CD4-positive, alpha-beta T cell treated with Interferon gamma for 1 hour (primary cell): ENCODE results near the gene CHD5.
"Not testable (repeated sequence)": the region's sequence is repeated elsewhere in the genome, so short reads cannot be mapped to it uniquely, and the experiment has no call there.

Experiments
- DNase-seq: peaks from one replicate; pipeline ENCODE4 v3.0.0-alpha.2; 2020

The CHD5 gene

DNA sequence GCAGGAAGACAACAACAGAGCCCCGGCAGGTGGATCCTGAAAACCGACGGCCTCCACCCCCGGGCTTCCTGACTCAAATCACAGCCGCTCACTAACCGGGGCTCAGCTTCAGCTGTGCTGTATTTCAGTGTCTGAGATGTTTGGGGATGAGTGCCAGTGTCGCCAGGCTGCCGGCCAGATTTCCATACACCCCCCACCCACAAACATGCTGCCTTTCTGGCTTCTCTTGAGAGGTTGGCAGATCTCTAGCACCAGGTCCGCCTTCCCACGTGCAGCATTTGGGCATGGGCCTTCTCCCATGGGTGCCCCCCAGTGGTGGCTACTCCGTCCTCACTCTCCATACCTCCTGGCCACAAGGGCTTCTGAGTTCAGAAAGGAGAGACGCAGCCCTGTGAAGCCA, 99.7 kb downstream of the CHD5 start:
- DNase-seq = no peak

DNA sequence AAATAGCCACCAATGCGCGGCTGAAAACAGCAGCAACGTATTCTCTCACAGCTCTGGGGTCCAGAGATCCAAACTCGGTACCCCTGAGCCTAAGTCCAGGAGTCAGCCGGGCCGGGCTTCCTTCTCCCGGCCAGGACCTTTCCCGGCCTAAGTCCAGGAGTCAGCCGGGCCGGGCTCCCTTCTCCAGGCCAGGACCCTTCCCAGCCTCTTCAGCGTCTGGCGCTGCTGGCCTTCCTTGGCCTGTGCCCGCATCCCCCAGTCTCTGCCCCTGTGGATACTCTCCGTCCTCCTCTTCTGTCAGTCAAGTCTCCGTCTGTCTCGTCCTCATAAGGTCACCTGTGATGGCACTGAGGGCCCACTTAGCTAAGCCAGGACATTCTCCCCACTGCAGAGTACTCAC, 102.2 kb downstream of the CHD5 start:
- DNase-seq = no peak

DNA sequence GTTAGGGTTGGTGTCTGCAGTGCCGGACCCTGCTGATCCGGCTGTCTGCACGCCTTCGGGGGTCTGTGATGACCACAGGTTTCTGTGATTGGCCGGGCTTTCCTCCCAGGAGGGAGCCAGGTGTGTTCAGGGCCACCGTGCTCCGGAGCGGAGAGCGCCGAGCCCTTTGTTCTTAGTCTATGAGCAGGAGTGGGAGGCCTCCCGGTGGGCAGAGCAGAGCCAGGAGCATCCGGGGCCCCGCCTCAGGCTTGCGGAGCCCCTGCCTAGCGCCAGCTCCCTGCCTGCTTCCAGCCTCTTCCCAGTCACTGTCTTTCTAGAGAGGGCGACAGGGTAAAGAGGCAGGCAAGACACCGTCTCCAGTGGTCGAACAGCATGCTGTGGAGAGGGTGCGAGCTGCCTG, 102.6 kb downstream of the CHD5 start:
- DNase-seq = no peak

DNA sequence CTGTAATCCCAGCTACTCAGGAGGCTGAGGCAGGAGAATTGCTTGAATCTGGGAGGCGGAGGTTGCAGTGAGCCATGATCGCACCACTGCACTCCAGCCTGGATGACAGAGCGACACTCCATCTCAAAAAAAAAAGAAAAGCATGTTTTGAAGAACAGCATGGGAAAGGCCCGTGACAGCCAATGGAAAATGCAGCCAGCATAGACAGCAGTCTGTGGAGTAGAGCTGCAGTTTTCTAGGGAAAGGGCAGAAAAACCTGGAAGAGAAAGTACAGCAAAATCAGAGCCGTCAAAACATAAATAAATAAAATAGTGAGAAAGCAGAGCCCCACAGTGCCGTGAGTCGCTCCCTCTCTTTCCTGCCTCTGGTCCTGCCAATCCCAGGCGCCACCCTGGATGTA, 103.1 kb downstream of the CHD5 start:
- DNase-seq = not testable (repeated sequence)

DNA sequence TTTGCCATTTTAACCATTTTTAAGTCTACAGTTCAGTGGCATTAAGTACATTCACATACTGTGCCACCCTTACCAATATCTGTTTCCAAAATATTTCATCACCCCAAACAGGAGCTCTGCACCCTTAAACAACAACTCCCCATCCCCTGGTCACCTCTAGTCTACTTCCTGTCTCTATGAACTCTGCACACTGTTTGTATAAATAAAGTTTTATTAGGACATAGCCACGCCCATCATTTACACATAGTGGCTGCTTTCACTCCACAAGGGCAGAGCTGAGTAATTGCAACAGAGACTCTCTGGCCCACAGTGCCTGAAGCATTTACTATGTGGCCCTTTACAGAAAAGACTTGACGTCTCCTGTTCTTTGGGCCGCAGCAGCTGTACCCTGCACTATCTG, 104.4 kb downstream of the CHD5 start:
- DNase-seq = no peak

DNA sequence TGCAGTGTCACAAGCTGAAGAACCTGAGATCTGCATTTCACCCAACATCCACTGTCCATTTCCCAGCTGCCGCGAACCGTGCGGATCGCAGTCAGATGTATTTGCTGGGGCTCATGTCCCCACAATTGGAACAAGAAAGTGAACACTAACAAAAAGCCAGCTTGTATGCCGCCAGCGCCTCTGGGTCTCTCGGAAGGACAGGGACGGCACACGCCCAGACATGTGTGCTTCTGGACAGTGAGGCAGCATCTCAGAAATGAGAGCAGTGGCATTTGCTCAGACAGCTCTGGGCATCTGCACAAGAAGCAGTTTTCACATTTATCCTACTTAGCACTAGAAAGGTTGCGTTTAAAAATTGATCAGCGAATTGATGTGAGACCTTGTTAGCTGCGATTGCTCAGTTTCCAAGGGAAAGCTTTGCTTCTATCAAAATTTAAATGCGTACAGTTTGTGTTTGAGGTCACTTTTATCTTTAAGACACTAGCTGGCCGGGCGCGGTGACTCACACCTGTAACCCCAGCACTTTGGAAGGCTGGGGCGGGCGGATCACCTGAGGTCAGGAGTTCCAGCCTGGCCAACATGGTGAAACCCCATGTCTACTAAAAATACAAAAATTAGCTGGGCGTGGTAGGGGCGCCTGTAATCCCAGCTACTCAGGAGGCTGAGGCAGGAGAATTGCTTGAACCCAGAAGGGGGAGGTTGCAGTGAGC, 105.8 kb downstream of the CHD5 start:
- no peak for DNase-seq

DNA sequence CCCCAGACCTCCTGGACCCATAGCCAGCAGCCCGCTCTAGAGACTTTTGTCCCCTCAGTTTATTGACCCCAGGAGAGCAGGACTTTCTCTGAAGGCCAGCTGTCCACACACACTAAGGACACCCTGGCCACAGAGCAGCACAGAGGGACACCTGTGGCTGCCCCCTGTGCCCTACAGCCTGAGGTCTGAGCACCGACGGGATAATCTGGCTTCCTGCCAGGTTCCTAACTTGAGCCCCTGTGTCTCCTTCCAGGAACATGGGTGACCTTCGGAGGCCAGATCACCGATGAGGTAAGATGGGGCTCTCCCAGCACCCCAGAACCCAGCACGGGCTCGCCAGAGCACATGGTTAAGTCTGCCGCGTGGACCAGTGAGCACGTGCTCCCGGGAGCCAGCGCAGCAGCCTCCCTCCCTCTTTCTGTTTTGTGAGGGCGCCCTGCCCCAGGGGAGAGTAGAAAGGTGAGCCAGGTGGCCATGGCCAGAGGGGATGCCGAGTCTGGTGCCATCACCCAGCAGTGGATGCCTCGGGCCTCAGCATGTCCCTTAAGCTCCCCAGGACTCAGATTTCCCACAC, 106.6 kb downstream of the CHD5 start:
- DNase-seq = no peak

DNA sequence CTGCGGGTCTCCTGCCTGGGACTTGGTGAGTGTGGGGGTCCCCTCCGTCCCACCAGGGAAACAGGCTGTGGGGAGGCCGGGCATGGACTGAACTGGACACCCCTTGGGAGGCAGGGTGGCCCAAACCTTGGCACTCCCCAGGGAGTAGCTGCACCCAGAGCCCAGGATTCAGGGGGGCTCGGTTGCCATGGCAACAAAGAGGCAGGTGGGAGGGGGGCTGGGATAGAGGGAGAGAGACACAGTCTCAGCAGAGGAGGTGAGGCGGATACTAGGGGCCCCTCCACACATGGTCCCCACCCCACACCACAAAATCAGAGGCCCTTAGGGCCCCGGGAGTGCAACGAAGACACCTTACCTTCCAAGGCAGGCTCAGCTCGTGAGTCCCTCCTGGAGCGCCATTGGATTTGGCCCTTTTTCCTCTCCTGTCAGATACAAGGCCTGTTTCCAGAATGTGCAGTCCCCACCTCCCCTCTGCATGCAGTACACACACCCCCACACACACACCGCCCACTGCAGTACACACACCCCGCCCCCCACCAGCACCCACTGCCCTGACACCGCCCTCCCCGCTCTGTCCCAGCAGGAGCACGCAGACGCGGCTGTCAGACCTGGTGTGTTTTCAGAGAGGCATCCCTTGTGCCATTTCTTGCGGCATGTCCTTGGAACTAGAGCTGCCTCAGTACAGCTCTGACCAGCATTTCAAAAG, 107.2 kb downstream of the CHD5 start:
- no peak for DNase-seq

DNA sequence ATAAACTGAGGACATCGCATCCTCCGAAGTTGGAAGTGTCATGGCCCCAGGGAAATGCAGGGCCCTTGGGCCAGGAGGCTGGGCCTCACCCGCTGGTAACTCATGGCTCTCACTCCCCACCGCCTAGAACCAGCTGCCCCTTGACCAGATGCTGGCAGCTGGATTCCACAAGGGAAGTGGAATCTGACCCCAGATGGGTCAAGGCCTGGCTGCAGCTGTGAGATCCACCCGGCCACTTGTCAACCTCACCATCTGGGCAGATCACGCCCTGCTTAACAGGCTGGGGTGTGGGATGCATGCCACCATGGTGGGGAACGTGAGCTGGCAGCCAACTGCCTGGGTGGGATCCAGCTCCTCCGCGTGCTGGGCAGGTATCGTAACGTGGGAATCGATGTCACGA, 108.9 kb downstream of the CHD5 start:
- no peak for DNase-seq

DNA sequence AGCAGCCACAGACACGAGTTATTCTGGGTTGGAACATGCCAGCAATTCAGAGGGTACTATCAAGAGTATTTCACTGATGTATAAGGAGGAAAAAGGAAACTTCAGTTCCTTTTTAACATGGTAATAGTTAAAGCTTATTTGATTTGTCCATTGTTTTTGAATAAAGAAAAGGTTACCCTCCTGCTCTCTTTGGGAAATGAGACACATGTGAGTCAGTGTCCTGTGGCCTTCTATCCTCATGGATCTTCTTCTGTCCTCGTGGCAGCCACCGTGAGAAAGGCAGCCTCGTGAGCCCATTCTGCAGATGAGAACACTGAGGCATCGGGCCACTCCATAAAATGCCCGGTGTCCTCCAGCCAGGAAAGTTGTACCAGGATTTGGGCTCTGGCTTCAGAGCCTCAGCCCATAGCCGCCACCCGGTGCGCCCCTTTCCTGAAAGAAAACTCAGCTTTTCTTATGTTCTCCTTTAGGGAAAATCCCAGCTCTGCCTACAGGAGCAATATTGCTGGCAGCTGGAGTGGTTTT, 109.6 kb downstream of the CHD5 start:
- DNase-seq = no peak

DNA sequence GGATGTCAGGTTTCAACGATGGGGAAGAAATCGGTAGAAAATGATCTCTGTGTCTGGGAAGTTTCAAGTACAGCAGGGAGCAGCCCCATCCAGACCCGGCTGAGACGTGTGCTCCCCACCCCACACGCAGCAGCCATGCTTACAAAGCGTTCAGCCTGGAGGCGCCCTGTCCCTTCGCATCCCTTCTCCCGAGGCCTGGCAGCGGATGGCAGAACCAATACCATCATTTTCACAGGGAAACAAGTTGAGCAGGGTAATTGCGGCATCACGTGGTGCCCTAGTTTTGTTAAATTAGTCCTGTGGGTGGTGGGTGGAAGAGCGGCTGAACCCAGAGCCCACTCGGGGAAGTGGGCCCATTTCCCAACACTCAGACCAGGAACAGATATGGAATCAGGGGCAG, 110.5 kb downstream of the CHD5 start:
- no peak for DNase-seq

DNA sequence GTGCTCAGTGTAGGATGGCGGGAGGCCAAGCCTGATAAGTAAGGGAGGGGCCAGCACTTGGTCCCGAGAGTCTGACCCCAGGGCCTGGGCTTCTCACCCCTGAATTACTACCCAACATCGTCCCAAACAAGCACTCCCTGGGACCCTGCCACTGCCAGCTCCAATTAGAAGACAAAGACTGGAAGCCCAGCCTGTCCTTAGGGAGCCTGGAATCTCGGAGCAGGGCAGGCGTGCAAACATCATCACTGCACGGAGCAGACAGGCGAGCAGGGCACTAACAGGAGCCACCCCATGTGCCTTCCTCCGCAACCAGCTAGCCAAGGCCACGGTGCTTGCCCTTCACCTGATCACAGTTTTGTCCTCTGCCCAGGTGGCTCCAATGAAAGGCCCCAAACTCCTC, 111.2 kb downstream of the CHD5 start:
- DNase-seq = no peak

DNA sequence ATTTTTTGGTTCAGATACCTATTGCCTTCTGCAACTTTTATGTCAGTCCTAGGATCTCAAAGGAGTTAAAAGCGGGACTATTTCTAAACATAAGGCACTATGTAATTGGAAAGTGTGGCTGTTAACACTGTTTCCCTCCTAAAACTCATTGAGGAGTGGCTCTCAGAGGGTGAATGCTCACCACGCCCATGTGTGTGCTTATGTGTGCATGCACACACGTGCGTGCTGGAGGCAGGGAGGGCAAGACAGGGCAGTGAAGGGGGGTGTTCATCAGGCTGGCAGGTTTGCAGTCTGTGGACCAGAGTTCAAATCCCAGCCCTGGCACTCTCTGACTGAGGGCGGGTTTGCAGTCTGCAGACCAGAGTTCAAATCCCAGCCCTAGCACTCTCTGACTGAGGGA, 112.0 kb downstream of the CHD5 start:
- DNase-seq = no peak

DNA sequence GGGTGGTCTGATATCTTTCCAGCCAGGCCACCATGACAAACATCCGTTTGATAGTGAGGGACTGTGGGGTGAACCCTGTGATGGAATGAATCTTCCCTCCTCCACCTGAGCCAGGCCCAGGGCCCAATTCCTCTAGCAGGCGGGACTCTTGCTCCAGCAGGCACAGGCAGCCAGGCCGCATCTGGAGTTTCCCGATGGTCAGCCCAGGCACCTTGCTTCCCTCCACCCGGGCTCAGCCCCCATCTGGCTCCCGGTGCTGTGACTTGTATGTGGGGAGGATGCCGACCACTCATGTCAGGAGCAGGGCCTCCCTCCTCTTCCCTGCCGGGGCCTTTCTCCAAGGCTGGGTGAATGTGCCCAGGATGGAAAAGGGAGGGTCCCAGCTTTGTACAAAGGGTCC, 113.4 kb downstream of the CHD5 start:
- no peak for DNase-seq

DNA sequence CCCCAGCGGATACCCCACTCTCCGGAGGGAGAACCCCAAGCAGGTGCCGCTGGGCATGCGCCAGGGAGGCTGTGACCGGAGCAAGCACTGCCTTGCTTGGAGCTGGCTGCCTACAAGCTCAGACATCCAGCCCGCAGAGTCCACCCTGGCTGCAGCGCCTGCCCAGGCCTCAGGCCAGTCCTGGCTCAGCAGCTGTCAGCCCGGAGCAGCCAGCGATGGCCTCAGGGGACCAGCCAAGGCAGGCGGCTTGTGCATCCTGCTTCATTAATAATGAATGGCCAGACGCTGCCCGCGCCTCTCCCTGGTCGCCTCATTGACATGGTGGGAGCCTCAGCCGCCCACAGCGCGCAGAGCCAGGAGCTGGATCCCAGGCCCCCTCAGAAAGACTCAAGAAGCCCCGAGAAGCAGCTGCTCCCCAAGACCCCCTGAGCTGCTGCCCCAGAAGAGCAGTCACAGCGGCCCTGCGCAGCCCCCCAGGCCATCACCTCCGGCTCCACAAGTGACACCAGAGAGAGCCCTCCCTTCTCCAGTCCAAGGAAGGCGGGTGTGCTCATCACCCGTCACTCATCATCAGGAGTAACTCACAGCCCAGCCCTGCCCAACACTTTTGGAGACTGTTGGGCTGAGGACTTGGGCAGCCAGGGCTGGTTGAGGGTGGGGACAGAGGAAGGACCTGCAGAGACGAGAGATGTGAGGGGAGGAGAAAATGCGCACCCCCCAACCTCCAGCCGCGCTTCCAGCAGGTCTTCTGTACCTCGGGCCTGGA, 114.8 kb downstream of the CHD5 start:
- no peak for DNase-seq

DNA sequence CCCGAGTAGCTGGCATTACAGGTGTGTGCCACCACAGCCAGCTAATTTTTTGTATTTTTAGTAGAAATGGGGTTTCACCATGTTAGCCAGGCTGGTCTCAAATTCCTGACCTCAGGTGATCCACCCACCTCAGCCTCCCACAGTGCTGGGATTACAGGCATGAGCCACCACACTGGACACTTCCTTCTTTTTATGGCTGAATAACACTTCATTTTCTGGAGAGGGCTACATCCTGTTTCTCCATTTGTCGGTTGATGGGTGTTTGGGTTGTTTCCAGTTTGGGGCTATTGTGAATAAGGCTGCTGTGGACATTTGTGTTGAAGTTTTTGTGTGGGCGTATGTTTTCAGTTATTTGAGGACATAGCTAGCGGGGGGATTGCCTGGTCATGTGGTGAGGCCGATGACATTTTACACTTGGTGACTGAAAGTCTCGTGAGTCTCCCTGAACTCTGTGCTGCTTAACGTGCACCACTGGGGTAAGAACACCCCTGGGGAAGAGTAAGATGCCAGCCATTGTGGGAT, 116.5 kb downstream of the CHD5 start:
- DNase-seq = not testable (repeated sequence)

DNA sequence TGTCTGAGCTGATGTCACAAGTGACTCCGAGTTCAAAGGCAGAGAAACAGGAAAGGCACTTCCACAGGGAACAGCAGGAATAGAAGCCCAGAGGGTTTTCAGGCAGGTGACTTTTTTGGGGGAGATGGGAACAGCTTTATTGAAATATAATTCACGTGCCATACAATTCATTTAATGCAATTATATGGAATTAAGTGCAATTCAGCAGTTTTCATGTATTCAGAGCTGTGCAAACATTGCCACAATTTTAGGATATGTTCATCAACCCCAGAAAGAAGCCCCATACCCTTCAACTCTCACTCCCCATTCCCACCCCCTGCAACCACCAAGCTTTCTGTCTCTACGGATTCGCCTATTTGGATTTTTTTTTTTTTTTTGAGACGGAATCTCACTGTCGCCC, 117.5 kb downstream of the CHD5 start:
- no peak for DNase-seq

DNA sequence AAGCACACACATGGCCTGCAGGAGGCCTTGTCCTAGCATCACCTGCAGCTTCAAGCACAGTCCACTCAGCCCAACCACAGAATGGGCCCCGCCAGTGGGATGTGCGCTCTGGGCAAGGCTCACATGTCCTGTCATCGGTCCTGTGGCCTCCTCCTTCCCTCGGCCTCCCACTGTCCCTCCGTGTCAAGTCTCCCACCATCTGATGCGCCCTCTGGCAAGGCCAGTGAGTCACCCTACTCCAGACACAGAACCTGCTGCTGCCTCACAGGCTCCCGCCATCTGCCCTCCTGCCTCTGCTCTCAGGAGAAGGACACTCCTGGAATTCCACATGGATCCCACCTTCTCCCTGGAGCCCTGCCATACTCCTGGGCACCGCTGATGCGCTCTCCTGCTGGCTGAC, 120.3 kb downstream of the CHD5 start:
- DNase-seq = no peak

DNA sequence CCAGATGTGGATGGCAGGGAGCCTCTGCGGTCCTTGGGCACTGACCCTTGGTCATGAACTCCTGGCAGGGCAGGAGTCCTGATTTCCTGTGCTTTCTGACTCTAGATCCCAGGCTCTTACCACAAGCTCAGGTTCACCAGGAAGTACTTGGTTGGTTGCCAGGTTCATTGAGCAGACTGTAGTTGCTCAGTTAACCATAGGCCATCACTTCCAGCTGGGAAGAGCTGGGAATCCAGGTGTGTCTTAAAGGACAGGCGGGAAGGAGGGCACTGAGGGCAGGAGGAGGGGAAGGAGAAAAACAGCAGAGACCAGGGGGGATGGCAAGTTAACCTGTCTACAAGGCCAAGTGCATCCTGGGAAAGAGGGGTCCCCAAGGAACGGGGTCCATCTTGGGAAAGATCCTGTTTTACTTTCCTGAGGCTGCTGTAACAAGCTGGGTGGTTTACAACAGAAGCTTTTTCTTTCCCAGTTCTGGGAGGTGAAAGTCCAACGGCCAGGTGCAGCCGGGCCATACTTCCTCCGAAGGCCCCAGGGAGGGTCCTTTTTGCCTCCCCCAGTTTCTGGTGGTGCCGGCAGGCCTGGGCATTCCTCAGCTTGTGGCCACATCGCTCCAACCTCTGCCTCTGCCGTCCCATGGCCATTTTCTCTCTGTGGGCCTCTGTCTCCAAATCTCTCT, 122.8 kb downstream of the CHD5 start:
- no peak for DNase-seq

DNA sequence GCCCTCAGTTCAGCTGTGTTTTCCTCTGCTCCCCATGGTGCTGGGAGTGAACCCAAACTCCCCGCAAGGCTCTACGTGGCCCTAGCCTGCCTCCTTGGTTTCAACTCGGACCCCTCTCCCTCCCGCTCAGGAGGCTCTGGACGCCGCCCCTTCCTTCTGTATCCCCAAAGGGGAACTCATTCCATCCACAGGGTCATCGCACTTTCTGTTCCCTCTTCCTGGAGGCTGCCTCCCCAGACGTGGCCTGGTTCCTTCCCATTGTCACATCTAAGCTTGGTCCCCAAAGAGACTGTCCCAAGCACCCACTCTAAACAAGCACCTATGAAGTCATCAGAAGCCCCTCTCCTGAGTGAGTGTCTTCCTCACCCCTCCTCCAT, 123.6 kb downstream of the CHD5 start:
- peak; percentile 14 for DNase-seq

DNA sequence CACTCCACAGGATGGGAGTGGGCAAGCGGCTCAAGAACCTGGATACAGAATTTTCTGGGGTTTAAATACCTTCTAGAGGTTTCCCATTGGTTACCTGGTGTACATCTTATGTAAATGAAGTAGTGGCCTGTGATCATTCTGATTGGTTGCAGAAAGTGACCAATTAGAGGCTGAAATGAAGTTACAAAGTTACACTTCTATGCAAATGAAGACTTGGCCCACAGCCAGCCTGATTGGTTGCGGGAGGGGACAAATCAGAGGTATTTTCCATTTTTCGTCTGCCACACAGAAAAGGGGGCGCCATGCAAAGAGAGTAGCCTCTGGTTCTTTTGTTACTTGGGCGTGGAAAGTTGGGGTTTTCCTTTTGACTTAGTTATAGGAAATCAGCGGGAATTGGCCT, 125.5 kb downstream of the CHD5 start:
- no peak for DNase-seq

DNA sequence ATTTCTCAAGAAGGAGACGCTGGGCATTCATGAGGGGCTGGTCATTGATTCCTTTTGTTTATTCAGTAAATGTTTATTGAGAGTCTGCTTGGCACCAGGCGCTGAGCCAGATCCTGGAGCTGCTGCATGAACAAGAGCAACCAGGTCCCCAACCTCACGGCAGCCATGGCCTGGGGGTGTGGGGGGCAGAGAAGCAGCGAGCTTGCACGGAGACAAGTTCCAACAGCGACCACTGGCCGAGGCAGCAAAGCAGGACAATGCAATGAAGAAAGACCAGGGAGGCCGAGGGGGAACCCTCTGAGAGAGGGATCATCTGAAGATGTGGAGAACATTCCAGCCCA, 126.9 kb downstream of the CHD5 start:
- no peak for DNase-seq
